IMR-90 (cell line): ENCODE results near the gene MAT1A. TPM values are rescaled to one million over a fixed set of nuclear protein-coding genes. Genes with fewer than 3 reads are reported as not detected.

Experiments used
- BHLHE40 ChIP-seq: fragments of 150-350 bp; IDR thresholded peaks from 2 replicates; pipeline ENCODE4 v1.6.1; 2016; ENCODE audit warnings: mild to moderate bottlenecking, low read depth, low read length
- RFX5 ChIP-seq: IDR thresholded peaks from 2 replicates; pipeline ENCODE4 v1.8.0; 2012; ENCODE audit warnings: low read depth, mild to moderate bottlenecking, low read length, moderate library complexity
- polyA plus RNA-seq, 3 experiments: library from polyadenylated mRNA; depleted of rRNA; stranded (reverse); fragments of >200 nt; gene quantifications; 2 replicates each; pipeline ENCODE4 v1.2.3, GENCODE V29; 2012; ENCODE audit warnings: low replicate concordance in 1 of 3
- total RNA-seq: library from RNA; depleted of rRNA; stranded (reverse); fragments of >200 nt; gene quantifications from 2 replicates; pipeline ENCODE4 v1.2.3, GENCODE V29; 2012
- TF ChIP-seq, protein P1 (sequence below): fragments of 150-350 bp; IDR thresholded peaks from 2 replicates; pipeline ENCODE4 v1.6.1; 2016; ENCODE audit warnings: low read depth, mild to moderate bottlenecking, low read length, moderate library complexity, borderline replicate concordance
- TF ChIP-seq, protein P2 (sequence below): fragments of 150-350 bp; IDR thresholded peaks from 2 replicates; pipeline ENCODE4 v1.6.1; 2017; ENCODE audit warnings: mild to moderate bottlenecking, antibody characterized with exemption, low read length, low read depth

MAT1A gene
- total and polyA plus RNA-seq, 2 of the 4 experiments (the other 2 are of a cell fraction), result not detected

GRCh38 chr10:80281292-80281691 lies 8.2 kb downstream of the MAT1A start (continued):
- TF ChIP-seq, protein P1, sequence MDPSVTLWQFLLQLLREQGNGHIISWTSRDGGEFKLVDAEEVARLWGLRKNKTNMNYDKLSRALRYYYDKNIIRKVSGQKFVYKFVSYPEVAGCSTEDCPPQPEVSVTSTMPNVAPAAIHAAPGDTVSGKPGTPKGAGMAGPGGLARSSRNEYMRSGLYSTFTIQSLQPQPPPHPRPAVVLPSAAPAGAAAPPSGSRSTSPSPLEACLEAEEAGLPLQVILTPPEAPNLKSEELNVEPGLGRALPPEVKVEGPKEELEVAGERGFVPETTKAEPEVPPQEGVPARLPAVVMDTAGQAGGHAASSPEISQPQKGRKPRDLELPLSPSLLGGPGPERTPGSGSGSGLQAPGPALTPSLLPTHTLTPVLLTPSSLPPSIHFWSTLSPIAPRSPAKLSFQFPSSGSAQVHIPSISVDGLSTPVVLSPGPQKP, result no peak
- TF ChIP-seq, protein P2, sequence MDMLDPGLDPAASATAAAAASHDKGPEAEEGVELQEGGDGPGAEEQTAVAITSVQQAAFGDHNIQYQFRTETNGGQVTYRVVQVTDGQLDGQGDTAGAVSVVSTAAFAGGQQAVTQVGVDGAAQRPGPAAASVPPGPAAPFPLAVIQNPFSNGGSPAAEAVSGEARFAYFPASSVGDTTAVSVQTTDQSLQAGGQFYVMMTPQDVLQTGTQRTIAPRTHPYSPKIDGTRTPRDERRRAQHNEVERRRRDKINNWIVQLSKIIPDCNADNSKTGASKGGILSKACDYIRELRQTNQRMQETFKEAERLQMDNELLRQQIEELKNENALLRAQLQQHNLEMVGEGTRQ, result no peak
- TF ChIP-seq RFX5 (no peak), BHLHE40 (no peak)
